ENCODE data around the gene PABPC1L. TPM values are rescaled to one million over a fixed set of nuclear protein-coding genes. Genes with fewer than 3 reads are reported as not detected.

PABPC1L gene
- total RNA-seq, 1 experiment from 2014 or later, result 102 TPM

DNA sequence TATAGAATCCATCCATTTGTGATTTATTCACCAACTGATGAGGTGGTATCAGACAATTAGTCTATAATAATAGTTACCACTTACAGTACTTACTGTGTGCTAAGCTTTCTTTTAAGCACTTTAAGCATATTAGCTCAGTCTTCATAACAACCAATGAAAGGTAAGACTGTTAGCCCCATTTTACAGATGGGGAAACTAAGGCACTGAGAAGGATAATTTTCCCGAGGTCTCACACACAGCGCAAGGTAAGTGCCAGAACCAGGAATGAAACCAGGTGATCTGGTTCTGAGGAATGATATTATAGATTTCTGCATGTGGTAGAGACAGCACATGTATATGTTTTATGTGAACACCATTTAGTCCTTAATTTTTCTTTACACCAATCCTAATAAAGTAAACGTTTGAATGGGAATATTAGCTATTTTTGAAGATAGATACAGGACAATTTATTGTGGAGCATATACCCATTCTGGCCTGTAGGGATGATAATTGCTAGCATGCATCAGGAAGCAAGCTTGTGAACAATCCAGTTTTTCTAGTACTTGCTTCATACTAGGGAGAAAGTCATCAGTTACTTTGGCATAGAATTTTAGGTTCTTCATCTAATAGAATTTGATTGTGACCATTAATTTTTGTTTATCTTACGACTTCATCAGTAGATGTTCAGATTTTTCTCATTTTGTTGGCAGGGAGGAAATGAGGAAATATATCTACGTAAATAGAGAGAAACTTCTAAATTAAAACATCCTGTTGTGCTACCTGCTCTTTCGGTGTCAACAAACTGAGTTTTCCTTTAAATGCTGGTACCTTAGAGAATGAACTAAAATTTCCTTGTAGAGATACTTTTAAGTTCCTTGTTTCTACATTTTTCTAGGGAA is 21.4 kb upstream of the PABPC1L start:
- Histone ChIP-seq H3K27ac (ENCODE audit: low read length) (0 out of 2 replicates have a peak overlapping the region, but pooled peaks have one; percentile 14), H3K4me1 (ENCODE audit: control insufficient read depth, insufficient read depth, low read length) (peaks cover 34% of the 10 kb centered on the region), H3K36me3 (ENCODE audit: control insufficient read depth, insufficient read depth, low read length) (peaks cover 13% of the 10 kb centered on the region), H3K27me3 (ENCODE audit: control insufficient read depth, insufficient read depth, low read length) (no peaks in the 10 kb centered on the region), H3K4me3 (ENCODE audit: low read depth in 2 of 2, low read length in 2 of 2) (no peak overlapping the region), H3K9me3 (ENCODE audit: control insufficient read depth, insufficient read depth, low read depth, low read length) (no peaks in the 10 kb centered on the region)
- ATAC-seq, result no peak
- no TSS peak for BruUV-seq (replicated peaks)
- ChIA-PET POLR2A (no interaction called here), CTCF (no interaction called here)
- in situ Hi-C loops (cut with HindIII; ENCODE audit: low pct_unique_long_range_greater_than_20kb, low sequenced_read_pairs) (no loop called here), intact Hi-C loops (cut with micrococcal nuclease; ENCODE audit: unreplicated experiment) (no loop called here)
- no peak for TF ChIP-seq SIN3A (IDR thresholded peaks at IDR 0.05; ENCODE audit: borderline replicate concordance, insufficient read depth, low read depth, low read length)
- TF ChIP-seq, protein P1, sequence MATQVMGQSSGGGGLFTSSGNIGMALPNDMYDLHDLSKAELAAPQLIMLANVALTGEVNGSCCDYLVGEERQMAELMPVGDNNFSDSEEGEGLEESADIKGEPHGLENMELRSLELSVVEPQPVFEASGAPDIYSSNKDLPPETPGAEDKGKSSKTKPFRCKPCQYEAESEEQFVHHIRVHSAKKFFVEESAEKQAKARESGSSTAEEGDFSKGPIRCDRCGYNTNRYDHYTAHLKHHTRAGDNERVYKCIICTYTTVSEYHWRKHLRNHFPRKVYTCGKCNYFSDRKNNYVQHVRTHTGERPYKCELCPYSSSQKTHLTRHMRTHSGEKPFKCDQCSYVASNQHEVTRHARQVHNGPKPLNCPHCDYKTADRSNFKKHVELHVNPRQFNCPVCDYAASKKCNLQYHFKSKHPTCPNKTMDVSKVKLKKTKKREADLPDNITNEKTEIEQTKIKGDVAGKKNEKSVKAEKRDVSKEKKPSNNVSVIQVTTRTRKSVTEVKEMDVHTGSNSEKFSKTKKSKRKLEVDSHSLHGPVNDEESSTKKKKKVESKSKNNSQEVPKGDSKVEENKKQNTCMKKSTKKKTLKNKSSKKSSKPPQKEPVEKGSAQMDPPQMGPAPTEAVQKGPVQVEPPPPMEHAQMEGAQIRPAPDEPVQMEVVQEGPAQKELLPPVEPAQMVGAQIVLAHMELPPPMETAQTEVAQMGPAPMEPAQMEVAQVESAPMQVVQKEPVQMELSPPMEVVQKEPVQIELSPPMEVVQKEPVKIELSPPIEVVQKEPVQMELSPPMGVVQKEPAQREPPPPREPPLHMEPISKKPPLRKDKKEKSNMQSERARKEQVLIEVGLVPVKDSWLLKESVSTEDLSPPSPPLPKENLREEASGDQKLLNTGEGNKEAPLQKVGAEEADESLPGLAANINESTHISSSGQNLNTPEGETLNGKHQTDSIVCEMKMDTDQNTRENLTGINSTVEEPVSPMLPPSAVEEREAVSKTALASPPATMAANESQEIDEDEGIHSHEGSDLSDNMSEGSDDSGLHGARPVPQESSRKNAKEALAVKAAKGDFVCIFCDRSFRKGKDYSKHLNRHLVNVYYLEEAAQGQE (IDR thresholded peaks at IDR 0.05; ENCODE audit: insufficient read depth in 1 of 2, low read depth in 2 of 2, low read length in 1 of 2), result 0 out of 4 replicates have a peak, but pooled peaks of 1 of the 2 experiments have one; percentile 7
- TF ChIP-seq, protein P2, sequence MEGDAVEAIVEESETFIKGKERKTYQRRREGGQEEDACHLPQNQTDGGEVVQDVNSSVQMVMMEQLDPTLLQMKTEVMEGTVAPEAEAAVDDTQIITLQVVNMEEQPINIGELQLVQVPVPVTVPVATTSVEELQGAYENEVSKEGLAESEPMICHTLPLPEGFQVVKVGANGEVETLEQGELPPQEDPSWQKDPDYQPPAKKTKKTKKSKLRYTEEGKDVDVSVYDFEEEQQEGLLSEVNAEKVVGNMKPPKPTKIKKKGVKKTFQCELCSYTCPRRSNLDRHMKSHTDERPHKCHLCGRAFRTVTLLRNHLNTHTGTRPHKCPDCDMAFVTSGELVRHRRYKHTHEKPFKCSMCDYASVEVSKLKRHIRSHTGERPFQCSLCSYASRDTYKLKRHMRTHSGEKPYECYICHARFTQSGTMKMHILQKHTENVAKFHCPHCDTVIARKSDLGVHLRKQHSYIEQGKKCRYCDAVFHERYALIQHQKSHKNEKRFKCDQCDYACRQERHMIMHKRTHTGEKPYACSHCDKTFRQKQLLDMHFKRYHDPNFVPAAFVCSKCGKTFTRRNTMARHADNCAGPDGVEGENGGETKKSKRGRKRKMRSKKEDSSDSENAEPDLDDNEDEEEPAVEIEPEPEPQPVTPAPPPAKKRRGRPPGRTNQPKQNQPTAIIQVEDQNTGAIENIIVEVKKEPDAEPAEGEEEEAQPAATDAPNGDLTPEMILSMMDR (IDR thresholded peaks at IDR 0.05), result no peak
- DNase-seq (ENCODE audit: low read depth, low spot score), result no peak

DNA sequence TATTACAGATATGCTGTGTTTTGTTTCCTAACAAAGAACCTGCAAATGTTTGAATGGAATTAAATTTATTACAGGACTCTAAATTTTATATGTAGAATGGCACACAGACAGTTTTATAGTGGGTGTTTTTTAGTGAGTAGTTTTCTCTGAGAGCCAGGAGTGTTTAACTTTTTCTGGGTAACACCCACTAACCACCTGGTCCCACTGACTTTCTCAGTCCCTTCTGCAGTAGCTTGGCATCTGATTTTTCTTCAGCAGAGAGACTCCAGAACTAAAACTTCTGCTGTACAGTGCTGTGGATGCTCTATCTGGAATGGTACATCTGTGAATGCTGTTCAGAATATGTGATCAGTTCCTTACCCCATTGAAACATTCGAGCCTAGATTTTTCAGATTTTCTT is 18.0 kb upstream of the PABPC1L start:
- CTCF ChIA-PET, result no interaction called here
- Histone ChIP-seq H3K4me1 (ENCODE audit: control insufficient read depth, insufficient read depth, low read length) (peaks cover 34% of the 10 kb centered on the region), H3K4me3 (ENCODE audit: low read depth in 2 of 2, low read length in 2 of 2) (no peak overlapping the region), H3K36me3 (ENCODE audit: control insufficient read depth, insufficient read depth, low read length) (peaks cover 7% of the 10 kb centered on the region; the same call in 1 of the 2 replicates), H3K27me3 (ENCODE audit: control insufficient read depth, insufficient read depth, low read length) (no peaks in the 10 kb centered on the region), H3K27ac (ENCODE audit: low read length) (no peak overlapping the region), H3K9me3 (ENCODE audit: control insufficient read depth, insufficient read depth, low read depth, low read length) (no peaks in the 10 kb centered on the region)
- DNase-seq (ENCODE audit: low read depth, low spot score) (no peak), ATAC-seq (no peak)
- intact Hi-C loops (cut with micrococcal nuclease; ENCODE audit: unreplicated experiment) (no loop called here), in situ Hi-C loops (cut with HindIII; ENCODE audit: low pct_unique_long_range_greater_than_20kb, low sequenced_read_pairs) (no loop called here)
- BruUV-seq (replicated peaks), result no TSS peak
- POLR2A ChIA-PET, result no interaction called here
- TF ChIP-seq, protein P2 (IDR thresholded peaks at IDR 0.05), result no peak
- TF ChIP-seq SIN3A (IDR thresholded peaks at IDR 0.05; ENCODE audit: borderline replicate concordance, insufficient read depth, low read depth, low read length), result no peak
- TF ChIP-seq, protein P1 (IDR thresholded peaks at IDR 0.05; ENCODE audit: insufficient read depth in 1 of 2, low read depth in 2 of 2, low read length in 1 of 2), result no peak
- no peak for TF ChIP-seq POLR2AphosphoS5 (IDR thresholded peaks at IDR 0.05; ENCODE audit: low read depth, low read length)
- no peak for TF ChIP-seq TCF7L2 (IDR thresholded peaks at IDR 0.05; ENCODE audit: low read depth, low read length)

All from Panc1 (cell line).